ENCODE measurements around the gene RS1. TPM values are rescaled to one million over a fixed set of nuclear protein-coding genes. Genes with fewer than 3 reads are reported as not detected.

RS1 gene
- total and polyA plus RNA-seq, 9 donors = not detected

DNA sequence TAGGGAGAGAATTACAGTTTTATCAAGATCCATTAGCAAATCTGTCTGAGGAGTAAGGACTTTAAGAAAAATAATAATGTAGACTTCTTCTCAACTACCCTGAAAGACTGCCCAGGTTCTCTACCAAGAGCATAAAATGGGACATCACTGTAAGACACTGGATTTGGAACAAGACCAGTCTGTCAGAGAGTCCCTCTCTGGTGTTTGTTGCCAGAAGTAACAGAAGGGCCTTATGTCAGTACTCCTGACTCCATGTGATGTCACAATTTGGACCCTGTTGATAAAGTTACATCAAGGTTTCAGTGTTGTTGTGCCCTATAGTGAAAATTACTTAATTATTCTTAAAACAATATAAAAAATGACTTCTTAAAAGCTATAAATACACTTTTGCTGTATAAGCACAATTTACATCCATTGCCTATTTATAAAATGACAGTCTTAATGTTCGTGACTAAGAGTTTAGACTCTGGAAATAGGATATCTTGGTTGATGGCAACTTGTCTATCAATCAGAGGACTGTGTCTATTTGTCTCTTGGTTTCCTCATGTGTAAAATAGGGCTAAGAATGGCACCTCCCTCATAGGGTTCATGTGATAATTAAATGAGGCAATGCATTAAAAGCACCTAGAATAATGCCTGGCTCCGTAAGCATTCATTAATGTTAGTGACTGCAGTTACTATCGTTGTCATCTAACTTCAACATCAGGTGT is 57.8 kb downstream of the RS1 start:
- DNase-seq = no peak
- Histone ChIP-seq H3K27ac (ENCODE audit: low read length) (no peak overlapping the region), H3K9me3 (replicated peaks; ENCODE audit: control insufficient read depth, low read depth, low read length) (no peaks in the 10 kb centered on the region), H3K27me3 (ENCODE audit: control insufficient read depth, insufficient read depth, low read length) (peaks cover 10% of the 10 kb centered on the region), H3K4me3 (ENCODE audit: low read length) (no peak overlapping the region), H3K36me3 (ENCODE audit: control insufficient read depth, insufficient read depth, low read length) (peaks cover 5% of the 10 kb centered on the region), H3K4me1 (ENCODE audit: control insufficient read depth, insufficient read depth, low read length) (no peaks in the 10 kb centered on the region)
- WGBS (ENCODE audit: insufficient coverage) = no CpG with 5 or more reads among the region's 3 CpGs

DNA sequence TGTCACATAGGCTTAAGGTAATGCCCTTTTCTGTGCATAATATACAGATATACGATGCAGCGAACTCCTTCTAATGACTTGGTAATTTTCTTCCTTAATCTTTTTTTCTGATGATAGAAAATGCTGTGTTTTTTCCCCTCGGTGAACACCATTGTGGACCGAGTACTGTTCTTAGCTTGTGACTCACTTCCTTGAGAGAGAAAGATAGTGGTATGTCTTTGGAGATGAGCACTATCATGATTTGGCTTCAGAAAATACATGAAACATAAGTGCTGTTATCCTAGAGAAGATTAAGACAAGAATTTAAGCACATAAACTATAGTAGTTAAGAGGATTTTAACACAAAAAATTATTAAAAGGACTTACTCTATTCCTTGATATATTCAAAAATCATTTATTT is 63.9 kb downstream of the RS1 start:
- no CpG with 5 or more reads among the region's 4 CpGs for WGBS (ENCODE audit: insufficient coverage)
- Histone ChIP-seq H3K36me3 (ENCODE audit: control insufficient read depth, insufficient read depth, low read length) (peaks cover 5% of the 10 kb centered on the region), H3K27ac (ENCODE audit: low read length) (no peak overlapping the region), H3K9me3 (replicated peaks; ENCODE audit: control insufficient read depth, low read depth, low read length) (no peaks in the 10 kb centered on the region), H3K27me3 (ENCODE audit: control insufficient read depth, insufficient read depth, low read length) (peaks cover 20% of the 10 kb centered on the region), H3K4me3 (ENCODE audit: low read length) (no peak overlapping the region), H3K4me1 (ENCODE audit: control insufficient read depth, insufficient read depth, low read length) (no peaks in the 10 kb centered on the region)
- no peak for DNase-seq

DNA sequence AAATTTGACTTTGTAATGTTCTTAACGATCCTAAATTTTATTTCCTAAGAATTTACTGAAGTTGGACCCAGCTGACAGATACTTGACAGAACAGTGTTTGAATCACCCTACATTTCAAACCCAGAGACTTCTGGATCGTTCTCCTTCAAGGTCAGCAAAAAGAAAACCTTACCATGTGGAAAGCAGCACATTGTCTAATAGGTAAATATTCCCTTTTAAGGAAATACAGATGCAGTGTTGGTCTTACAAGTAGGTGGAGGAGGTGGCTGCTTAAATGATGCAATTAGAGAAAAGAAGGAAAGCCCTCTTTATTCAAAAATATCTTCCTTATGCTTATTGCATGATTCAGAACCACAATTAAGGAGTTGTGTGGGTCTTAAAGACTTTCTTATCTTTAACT is 73.5 kb downstream of the RS1 start:
- H3K4me1 ChIP-seq (ENCODE audit: control insufficient read depth, insufficient read depth, low read length) = no peaks in the 10 kb centered on the region
- no peak for DNase-seq
- H3K4me3 ChIP-seq (ENCODE audit: low read length) = no peak overlapping the region
- no peak overlapping the region for H3K27ac ChIP-seq (ENCODE audit: low read length)
- H3K27me3 ChIP-seq (ENCODE audit: control insufficient read depth, insufficient read depth, low read length) = peaks cover 9% of the 10 kb centered on the region
- no peaks in the 10 kb centered on the region for H3K9me3 ChIP-seq (replicated peaks; ENCODE audit: control insufficient read depth, low read depth, low read length)
- no peaks in the 10 kb centered on the region for H3K36me3 ChIP-seq (ENCODE audit: control insufficient read depth, insufficient read depth, low read length)
- WGBS (ENCODE audit: insufficient coverage) = no CpG with 5 or more reads among the region's 2 CpGs

DNA sequence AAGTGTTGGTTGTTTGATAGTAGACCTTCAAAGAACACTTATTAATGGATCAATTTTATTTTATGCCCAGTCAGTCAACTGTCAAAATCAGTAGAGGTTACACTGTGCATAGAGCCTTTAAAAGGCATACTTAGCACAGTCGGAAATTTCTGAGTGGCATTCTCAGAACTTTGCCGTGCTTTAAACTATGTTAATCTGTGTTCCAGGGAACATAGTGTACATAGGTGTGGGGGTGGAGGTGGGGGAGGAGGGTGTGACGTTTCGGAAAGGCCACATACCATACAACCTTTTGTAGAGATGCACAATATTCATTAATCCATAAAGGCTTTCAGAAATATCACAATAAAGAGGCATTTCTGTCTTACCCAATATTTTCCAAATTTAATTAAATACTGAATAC is 75.8 kb downstream of the RS1 start:
- H3K4me1 ChIP-seq (ENCODE audit: control insufficient read depth, insufficient read depth, low read length) = no peaks in the 10 kb centered on the region
- H3K36me3 ChIP-seq (ENCODE audit: control insufficient read depth, insufficient read depth, low read length) = no peaks in the 10 kb centered on the region
- H3K4me3 ChIP-seq (ENCODE audit: low read length) = no peak overlapping the region
- peaks cover 4% of the 10 kb centered on the region for H3K27me3 ChIP-seq (ENCODE audit: control insufficient read depth, insufficient read depth, low read length)
- DNase-seq = peak; percentile 3
- H3K9me3 ChIP-seq (replicated peaks; ENCODE audit: control insufficient read depth, low read depth, low read length) = no peaks in the 10 kb centered on the region
- WGBS (ENCODE audit: insufficient coverage) = 67% methylated on average over 1 of the region's 4 CpGs
- H3K27ac ChIP-seq (ENCODE audit: low read length) = no peak overlapping the region

- Histone ChIP-seq H3K4me1 (ENCODE audit: control insufficient read depth, insufficient read depth, low read length) (no peaks in the 10 kb centered on the region), H3K9me3 (replicated peaks; ENCODE audit: control insufficient read depth, low read depth, low read length) (no peaks in the 10 kb centered on the region), H3K4me3 (ENCODE audit: low read length) (no peak overlapping the region), H3K36me3 (ENCODE audit: control insufficient read depth, insufficient read depth, low read length) (no peaks in the 10 kb centered on the region), H3K27me3 (ENCODE audit: control insufficient read depth, insufficient read depth, low read length) (peaks cover 2% of the 10 kb centered on the region), H3K27ac (ENCODE audit: low read length) (no peak overlapping the region)
- DNase-seq = no peak
- WGBS (ENCODE audit: insufficient coverage) = no CpG with 5 or more reads among the region's 2 CpGs
Observed at GRCh38 chrX:18594079-18594478, 77.8 kb downstream of the RS1 start.

DNA sequence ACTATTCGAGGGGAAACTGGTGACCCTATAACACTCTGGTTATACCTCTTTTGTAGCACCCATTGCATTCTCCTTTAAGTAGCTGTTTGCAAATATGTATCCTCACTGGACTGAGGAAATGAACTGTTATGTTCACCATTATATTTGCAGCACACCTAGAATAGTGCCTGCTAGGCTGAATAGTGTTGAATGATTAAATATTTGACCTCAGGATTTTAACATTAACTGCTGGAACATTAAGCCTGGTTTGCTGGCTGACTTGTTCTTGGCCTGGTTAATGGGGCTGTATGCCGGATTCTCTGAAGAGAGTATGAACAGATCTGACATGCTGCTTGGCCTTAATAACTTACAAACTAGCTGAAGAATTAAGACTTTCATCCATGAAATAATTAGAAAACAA is 80.1 kb downstream of the RS1 start:
- H3K4me3 ChIP-seq (ENCODE audit: low read length) = no peak overlapping the region

More for the DNA sequence above, 80.1 kb downstream of the RS1 start:
- no peak overlapping the region for H3K27ac ChIP-seq (ENCODE audit: low read length)
- no peaks in the 10 kb centered on the region for H3K9me3 ChIP-seq (replicated peaks; ENCODE audit: control insufficient read depth, low read depth, low read length)
- peaks cover 2% of the 10 kb centered on the region for H3K27me3 ChIP-seq (ENCODE audit: control insufficient read depth, insufficient read depth, low read length)
- H3K4me1 ChIP-seq (ENCODE audit: control insufficient read depth, insufficient read depth, low read length) = no peaks in the 10 kb centered on the region
- no peaks in the 10 kb centered on the region for H3K36me3 ChIP-seq (ENCODE audit: control insufficient read depth, insufficient read depth, low read length)
- WGBS (ENCODE audit: insufficient coverage) = no CpG with 5 or more reads among the region's 2 CpGs
- no peak for DNase-seq

Other genes starting within 250 kb of the RS1 start
- gene CDKL5, start 246.5 kb downstream of the RS1 start, total RNA-seq = 6.1 TPM
- 1 to 10 TPM; 3.5 to 7.4 (median 4.6) TPM for gene CDKL5, start 246.5 kb downstream of the RS1 start, polyA plus RNA-seq (ENCODE audit: insufficient read depth in 1 of 8, insufficient read length in 8 of 8, low replicate concordance in 1 of 8)
- gene PPEF1, start 35.5 kb upstream of the RS1 start, total RNA-seq = 1.3 TPM
- gene PPEF1, start 35.5 kb upstream of the RS1 start, polyA plus RNA-seq (ENCODE audit: insufficient read depth in 1 of 8, insufficient read length in 8 of 8, low replicate concordance in 1 of 8) = 1 to 10 TPM in 1 of 8 donors, under 1 TPM in 7; 0.28 to 1.2 (median 0.64) TPM

Data from muscle of leg (tissue), 11 donors.